Tibial nerve (tissue), 4 donors: ENCODE results near the gene PEF1.

Experiments used
- CTCF ChIP-seq, 5 experiments: fragments of 200-600 bp in 3 of 5; fragments of 450-650 bp in 2 of 5; sonication (generic) in 3 of 5; IDR thresholded peaks; one replicate each; pipeline ENCODE4 v1.5.1; 2016 to 2019; ENCODE audit warnings: antibody characterized with exemption in 5 of 5, mild to moderate bottlenecking in 3 of 5, moderate library complexity in 2 of 5
- EP300 ChIP-seq, 2 donors: sonication (generic); formaldehyde crosslinking; IDR thresholded peaks; one replicate each; pipeline ENCODE4 v1.6.1; 2017; ENCODE audit warnings: antibody characterized with exemption in 2 of 2, mild to moderate bottlenecking in 1 of 2

- TF ChIP-seq CTCF (IDR thresholded peaks at IDR 0.05) (no peak), EP300 (IDR thresholded peaks at IDR 0.05) (peak in 1 of 2 donors; percentile 23)
Observed at GRCh38 chr1:31648641-31649357, 4.1 kb upstream of the PEF1 start.
